Anterior cingulate cortex (tissue), 58 donors: Measurements from ENCODE around the gene COL2A1.

Experiments
- DNase-seq, 58 donors: peaks; one replicate each; lab custom pipeline; 2025; lab: John Stamatoyannopoulos, UW

COL2A1 gene

DNA sequence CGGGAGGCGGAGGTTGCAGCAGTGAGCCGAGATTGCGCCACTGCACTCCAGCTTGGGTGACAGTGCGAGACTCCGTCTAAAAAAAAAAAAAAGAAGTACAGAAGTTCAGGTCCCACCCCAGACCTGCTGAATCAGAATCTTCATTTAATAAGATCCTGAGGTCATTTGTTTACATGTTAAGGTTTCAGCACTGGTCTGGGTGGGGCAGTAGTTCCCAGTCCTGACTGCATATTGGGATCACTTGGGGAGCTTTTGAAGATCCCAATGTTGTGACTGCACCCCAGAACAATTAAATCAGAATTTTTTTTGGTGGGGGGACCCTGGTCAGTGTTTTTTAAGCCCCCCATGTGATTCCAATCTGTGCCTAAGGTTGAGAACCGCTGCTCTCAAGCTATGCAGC is 11.7 kb upstream of the COL2A1 start:
- no peak for DNase-seq

DNA sequence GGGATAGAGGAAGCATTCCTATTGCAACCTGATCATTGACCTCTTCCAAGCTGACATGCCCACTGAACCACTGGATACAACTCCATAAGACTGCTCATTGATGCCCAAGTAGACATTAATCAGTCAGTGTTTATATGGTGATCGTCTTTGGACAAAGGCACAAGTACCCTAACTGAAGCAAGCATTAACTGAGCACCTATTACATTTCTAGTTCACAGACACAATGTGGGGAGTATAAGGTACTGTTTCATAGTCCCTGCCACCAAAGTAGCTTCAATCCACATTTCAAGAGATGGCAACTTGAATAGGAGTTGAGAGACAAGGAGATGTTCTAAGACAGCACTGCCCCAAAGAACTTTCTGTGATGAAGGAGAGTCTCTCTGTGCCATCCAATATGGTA is 10.9 kb upstream of the COL2A1 start:
- no peak for DNase-seq

DNA sequence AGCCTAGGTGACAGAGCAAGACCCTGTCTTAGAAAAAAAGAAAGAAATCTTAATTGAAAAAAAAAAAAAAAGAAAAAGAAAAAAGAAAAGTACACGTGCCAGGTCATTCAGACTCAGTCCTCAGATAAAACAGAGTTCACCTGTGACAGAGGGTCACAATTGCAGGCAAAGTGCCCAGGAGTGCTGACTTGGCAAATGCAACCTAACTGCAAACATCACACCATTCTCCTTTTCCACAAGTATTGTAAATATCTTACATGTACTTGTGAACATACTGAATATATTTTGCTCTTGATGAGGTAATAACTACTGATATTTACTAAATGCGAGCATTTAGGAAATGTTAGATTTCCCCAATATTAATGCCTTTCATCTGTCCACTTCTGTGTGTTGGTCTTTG is 9.0 kb upstream of the COL2A1 start:
- no peak for DNase-seq

DNA sequence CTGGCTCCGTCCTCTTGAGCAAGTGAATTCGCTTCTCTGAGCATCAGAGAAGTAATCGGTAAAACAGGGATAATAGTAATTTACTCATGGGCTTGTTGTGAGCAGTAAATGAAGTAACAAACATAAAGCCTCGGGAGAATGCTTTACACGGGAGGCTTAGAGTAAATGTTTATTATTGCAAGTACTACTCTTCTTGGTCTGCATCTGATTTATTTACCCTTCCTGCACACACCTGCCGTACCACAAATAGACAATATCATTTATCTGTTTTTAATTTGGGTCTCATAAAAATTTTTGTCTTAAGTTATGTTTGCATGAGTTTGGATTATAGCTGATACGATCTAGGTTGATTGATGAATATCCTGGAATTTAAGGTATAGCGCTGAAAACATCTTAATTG is 7.8 kb upstream of the COL2A1 start:
- no peak for DNase-seq

DNA sequence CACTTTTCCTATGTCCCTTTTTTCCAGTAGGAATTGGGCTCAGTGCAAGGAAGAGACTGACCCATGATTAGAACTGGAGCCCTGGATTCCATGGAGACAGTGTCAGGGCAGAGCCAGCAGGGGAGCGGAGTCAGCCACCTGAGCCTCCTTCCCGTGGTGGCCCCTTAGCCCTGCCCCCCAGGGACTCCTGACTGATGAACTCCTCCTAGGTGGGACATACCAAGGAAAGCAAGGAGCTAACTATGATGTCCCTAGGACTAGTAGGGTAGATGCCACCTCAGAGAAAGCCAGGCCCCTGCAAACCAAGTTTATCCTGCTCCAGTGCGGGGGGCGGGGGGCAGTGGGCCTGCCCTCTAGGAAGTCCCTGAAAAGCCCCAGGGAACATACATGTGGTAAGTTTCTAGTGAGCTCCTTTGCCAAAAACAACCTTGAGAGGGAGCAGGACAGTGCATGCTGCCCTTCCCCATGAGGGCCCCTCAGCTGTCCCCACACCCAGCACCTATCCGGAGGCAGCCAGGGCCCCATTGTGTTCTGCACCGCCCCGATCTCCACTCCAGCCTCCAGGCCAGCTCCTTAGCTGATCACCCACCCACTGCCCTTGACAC is 6.2 kb upstream of the COL2A1 start:
- DNase-seq: no peak

DNA sequence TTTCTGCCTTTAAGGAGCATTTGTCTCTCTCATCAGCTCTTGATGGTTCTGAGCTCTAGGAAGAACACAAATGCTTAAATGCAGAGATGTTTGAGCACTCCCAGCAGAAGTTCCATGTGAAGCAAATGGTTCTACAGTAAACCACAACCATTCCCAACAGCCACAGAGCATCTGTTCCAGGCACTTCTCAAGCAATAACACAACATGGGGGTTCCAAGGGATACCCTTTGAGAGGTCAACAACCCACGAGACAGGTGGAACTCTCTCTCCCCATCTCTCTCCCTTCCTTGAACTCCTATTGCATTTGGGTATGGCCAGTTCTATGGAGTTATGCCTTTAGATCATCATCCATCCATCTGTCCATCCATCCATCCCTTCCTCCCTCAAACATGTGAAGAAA is 5.2 kb upstream of the COL2A1 start:
- no peak for DNase-seq

DNA sequence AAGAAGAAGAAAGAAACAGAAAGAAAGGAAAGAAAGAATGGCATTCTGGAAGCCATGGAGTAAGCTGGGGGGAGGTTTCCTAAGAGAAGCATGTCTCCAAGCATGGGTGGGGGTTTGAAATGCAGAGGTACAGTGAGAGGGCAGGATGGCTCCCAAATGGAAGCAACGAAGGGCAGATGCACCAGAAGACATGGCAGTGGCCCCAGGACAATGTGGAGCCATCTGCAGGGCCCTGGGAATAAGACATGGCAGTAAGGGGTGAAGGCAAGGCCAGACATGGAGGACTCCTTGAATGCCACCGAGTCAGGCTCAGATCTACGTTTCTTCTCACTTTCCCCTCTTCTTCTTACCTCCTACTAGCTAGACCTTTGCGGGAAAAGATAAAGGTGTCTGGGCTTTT is 4.7 kb upstream of the COL2A1 start:
- no peak for DNase-seq

DNA sequence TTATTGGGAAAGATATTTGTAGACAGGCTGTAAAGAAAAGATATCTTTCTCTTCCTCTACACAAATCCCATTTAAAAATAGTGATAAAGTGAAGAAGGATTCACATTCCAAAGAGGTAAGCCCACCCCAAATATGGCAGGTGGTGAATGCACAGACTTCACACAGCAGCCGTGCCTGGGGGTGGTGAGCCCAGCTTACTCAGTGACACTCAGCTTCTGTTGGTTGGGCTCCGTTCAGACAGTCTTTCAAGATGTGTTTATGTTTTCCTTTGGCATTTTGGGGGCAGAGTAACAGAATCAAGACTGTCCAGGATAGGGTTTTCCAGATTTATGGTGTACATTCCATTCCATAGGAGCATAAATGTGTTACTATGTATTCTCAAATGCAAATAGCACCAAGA is 4.1 kb upstream of the COL2A1 start:
- no peak for DNase-seq

DNA sequence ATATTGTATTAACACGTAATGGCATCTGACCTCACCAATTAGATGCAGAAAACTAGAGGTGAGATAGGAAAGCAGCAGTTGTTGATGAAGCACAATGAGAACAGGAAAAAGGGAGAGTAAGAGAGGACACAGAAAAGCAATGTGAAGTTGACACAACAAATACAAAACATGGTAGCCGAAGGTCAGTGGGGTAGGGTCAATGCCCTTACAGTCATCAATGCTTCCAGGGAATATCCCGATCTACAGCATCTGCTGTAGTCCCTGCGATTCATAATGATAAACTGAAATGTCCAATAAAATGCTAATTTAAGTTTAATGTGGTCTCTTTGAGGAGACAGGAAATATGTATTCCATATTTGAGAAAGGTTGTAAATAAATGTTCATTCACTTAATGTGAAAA is 2.9 kb upstream of the COL2A1 start:
- DNase-seq: no peak

DNA sequence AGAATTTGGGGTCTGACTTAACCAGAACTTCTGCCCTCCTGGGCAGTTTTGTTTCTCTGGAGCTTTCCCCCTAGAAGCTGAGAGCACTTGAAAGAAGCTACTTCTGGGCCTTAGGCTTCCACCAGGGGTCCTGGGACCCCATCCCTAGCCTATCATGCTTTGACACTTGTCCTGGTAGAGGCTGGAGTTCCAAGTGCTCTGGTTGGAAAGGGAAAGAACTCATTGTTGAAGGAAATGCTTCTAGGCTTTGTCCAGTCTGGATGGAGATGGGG is 1.4 kb upstream of the COL2A1 start:
- no peak for DNase-seq

DNA sequence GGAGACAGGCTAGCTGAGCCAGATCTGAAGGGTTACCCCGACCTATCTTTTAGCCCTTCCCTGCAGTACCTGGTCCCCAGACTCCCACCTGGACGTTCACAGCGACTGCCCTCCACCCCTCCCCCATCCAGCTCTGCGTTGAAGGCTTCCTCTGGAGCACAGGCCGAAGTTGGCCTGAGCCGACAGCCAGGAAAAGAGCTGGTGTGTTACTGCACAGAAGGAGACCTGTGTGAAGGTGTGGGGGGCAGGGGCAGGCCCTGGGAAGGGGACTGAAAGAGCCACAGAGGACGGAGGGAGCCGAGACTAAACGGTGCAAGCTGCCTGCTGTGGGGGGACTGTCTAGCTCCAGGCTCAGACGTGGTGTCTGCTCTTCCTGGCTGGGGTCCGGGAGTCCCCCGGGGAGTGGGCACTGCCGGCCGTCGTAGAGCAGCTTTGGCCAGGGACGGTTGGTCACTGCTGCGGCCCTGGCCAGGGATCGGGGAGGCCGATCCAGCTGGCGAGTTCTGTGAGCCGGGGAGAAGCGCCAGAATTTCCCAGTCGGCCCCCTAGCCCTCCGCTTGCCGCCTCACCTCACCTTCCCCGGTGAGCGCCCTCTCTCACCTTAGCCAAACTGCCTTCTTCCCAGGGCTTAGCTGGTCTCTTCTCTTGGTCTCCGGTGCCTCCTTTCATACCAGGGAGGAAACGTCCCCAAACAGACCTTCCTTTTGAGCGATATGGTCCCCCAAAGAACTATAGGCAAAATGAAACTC is 899 bp upstream of the COL2A1 start:
- no peak for DNase-seq

DNA sequence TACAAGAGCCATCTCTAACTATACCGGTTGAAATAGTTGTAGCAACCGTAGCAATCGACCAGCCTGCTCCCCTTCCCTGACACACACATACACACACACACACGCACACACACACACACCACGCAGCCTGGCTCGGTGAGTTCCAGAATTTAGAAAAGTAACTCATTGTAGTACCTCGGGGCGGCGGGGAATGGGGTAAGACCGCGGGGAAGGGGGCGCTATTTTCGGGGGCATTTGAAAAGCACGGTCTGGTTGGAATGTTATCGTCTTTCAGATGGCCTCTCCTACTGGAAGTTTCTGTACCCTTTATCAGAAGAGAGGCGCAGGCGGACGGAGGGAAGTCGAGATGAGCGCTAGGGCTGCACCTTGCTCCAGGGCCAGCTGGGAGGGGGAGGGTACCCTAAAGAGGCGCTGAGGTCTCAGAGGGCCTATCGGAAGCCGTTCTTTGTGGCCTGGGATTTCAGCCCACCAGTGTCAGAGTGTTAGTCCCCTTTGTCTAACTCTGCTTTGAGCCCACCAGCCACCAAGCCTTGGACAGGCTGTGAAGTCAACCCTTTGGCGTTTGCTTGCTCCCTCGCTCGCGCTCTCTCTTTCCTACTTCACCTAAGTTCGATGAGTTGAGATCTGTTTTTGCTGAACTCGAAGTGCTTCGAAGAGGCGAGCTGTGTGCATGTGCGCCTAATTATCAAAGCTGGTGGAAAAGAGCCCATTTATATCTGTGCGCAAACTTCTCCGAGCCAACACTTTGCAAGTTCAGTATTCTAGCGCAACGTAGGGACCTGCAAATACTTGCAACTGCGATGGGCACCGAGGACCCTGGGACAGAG is 837 bp downstream of the COL2A1 start:
- no peak for DNase-seq

DNA sequence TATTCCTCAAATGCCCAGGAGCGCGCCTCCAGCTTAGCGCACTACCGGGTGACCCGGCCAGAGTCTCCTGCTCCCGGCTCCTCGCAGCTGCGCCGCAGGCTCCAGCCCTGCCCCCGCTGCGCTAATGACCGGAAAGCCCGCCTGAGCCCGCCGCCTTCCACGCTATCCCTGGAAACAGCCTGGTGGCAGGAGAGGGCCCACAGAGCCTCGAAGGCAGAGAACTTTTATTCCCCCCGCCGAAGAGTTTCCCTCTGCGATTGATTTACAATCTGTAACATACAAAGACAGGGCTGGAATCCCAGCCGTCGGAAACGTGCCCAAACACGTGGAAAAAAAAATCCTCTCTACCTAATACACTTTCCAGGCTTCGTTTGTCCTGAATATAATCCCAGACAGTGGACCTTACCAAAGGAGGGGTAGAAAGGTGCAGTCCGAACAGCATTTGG is 1.5 kb downstream of the COL2A1 start:
- DNase-seq: no peak

DNA sequence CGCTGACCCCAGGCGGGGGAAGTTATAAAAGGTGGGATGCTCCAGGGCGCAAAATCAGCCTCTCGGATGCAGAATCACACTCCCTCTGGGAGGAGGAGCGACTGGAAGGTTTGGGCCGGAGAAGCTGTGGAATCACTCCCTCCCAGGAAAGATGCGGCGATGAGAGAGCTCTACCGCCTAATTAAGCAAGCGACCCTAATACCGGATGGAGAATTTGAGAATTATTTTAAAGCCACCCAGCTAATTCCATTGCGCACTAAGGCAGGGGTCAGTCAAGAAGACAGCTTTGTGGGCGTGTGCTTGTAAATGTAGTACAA is 1.9 kb downstream of the COL2A1 start:
- no peak for DNase-seq

DNA sequence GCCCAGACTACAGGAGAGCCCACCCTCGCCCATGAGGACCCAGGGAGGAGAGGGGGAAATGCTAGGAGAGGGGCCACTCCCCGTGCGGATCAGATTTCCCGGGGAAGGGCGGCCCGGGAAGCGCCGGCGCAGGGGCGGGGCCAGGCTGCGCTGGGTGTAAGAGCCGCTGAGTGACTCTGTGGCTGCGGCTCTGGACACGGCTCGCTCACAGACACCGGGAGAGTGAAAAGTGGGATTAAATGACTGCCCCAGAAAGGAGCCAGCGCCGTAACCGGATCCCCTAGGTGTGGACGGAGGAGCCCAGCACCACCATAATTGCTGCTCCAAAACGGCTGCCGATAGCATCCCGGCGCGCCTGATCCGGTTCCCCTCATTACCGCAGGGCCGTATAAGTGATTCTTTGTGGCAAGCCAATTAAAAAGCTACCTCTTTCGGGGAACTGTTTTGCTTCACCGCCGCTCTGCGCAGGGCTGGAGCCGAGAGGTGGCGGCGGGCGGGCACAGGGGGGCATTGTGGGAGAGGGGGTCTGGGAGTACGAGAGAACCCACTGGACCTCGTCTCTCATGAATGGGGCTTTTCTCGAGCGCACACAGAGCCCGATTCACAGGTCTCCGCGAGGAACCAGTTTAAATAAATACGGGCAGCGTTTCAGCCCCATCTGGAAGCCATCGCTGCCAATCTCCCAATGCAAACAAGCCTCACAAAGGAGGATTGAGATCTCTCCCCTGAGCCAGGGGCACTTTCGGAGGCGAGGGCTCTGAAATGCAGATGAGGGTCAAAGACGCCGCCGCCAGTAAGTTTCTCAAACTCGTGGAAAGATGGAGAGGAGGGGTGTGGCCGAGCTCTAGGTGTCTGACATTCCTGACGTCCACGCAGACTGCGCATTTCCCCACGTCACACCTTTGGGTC is 2.5 kb downstream of the COL2A1 start:
- DNase-seq: peak in 6 of 58 donors; percentile 12 to 36 (median 24)

DNA sequence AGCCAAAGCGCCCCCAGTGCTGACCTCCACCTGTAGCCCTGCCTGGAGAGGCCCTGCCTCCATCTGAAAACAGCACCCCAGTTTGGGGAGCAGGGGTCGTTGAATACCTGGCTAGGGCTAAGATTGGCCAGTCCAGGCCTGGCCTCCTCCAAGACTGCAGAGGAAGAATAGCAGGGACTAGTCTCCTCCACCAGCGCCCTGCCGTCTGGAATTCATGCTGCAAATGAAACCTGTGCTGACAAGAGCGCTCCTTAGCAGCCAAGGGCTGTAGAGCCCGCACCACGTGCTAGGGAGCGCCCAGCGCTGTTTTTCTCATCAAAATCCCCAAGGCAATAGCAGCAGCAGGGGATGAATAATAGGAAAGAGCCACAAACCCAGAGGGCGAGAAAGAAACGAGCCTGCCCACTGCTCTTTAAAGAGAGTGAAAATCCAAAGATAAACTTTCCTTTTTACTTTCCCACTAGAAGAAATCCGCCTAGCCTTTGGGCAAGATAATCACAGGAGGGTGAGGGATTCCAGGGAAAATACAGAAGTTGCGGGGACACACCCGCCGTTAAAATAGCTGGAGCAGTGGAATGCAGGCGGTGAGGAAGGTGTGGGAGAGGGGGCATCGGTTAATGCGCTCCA is 3.3 kb downstream of the COL2A1 start:
- no peak for DNase-seq

DNA sequence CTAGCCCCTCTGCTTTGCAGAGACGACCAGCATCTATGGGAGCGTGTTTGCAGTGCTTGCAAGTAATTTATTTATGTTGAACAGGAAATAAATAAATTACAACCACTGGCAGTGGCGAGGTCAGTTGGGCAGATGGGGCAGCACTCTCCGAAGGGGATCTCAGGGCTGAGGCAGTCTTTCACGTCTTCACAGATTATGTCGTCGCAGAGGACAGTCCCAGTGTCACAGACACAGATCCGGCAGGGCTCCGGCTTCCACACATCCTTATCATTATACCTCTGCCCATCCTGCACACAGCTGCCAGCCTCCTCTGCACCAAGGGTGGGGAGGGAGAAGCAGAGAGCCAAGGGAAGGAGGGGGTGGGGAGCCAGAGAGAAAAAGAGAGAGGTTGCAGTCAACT is 4.5 kb downstream of the COL2A1 start:
- DNase-seq: no peak

DNA sequence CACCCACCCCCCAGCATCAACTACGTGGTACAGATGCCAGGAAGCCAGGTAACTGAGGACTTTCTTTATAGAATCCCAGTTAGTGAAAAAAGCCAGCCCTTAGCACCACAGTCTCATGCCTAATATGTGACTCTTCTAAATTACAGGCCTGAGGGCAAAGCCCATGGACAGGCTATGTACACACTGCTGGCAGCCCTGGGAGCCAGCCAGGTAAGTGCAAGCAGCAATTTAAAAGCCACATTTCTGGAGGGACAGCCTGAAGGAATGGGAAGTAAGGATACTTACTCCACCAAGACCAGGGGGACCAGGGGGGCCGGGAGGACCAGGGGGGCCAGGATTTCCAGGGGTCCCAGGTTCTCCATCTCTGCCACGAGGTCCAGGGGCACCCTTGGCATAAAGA is 7.0 kb downstream of the COL2A1 start:
- DNase-seq: no peak

DNA sequence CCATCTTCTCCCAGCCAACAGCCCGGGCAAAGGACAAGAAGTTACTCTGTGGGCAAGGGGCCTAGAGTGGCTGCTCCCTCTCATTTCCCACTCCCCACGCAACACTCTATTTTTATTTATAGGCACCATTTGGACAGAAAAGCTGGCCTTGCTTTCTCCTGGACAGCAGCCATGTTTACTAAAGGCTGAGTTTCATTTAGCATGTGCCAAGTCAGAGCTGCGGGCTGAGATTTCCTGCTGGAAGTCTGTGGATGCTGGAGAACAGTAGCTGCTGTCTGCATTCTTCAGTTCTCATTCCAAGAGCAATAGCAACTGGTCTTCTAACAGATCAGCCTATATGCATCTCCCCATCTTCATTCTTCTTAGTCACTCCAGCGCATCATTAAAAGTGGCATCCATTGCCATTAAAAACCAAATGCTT is 8.3 kb downstream of the COL2A1 start:
- DNase-seq: peak in 28 of 58 donors; percentile 15 to 77 (median 36)

DNA sequence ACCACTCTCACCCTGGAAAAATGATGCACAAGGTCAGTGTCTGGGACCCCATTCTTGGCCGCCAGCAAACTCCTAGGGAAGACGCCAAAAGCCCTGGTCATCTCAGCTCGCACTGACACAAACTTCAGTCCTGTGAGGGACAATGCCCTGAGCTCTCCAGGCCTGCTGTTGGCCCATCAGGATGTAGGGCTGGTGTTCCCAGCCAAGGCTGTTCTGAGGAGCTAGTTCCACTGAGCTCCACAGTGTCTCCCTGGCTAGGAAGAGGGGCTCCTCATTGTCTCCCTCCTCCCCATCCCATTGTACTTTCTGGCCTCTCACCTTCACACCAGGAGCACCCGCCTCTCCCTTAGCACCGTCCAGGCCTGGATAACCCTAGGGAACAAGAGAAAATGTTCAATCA is 10.8 kb downstream of the COL2A1 start:
- no peak for DNase-seq

DNA sequence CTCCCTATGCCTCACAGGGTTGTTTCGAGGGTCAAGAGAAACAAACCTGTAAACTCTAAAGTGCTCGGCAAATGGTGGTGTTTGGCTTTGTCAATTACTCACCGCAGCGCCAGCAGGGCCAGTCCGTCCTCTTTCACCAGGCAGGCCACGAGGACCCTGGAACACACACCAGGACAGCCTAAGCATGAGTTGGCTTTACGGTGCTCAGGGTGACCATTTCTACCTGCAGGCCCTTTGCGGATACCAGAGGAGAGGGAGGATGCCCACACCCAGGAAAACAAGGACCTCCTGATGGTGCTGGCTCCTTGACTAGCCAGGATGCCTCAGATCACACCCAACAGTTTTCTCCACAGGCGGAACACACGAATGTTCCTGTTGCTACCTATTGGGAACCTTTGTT is 11.5 kb downstream of the COL2A1 start:
- DNase-seq: no peak
